Body of pancreas (tissue), 4 donors: Measurements from ENCODE around the gene PAX2.

Experiments
- POLR2A ChIP-seq, 3 donors: fragments of 450-650 bp; IDR thresholded peaks; one replicate each; pipeline ENCODE4 v1.6.1; 2016; ENCODE audit warnings: antibody characterized with exemption in 3 of 3, mild to moderate bottlenecking in 2 of 3
- TF ChIP-seq, protein P1 (sequence below), 7 experiments: fragments of 450-650 bp in 4 of 7; fragments of 200-600 bp in 3 of 7; sonication (generic) in 3 of 7; IDR thresholded peaks; one replicate each; pipeline ENCODE4 v1.5.1; 2016 to 2019; ENCODE audit warnings: antibody characterized with exemption in 7 of 7

DNA sequence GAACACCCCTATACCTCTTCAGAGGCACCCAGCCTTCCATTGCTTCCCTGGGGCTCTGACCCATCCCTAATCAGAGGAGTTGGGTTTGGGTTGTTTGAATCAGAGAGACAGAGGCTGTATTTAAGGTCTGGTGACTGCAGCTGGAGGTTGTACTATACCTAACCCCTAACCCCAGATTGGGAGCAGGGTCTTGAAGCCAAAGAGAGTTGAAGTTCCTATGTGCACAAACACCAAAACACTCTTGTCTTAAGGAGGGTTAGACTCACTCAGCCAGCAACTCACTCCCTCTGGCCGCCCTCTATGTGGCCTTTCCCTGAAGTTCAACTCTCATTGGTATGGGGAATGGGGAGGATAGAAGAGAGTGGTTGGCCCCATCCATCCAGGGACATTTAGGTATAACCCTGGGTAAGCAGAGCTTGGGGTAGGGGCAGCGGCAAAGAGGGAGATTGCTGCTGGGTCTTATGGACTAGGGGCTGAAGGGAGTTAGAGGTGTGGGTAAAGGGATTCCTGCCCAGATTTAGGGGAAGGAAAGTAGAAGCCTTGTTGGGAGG lies 80.0 kb downstream of the PAX2 start:
- TF ChIP-seq, protein P1, sequence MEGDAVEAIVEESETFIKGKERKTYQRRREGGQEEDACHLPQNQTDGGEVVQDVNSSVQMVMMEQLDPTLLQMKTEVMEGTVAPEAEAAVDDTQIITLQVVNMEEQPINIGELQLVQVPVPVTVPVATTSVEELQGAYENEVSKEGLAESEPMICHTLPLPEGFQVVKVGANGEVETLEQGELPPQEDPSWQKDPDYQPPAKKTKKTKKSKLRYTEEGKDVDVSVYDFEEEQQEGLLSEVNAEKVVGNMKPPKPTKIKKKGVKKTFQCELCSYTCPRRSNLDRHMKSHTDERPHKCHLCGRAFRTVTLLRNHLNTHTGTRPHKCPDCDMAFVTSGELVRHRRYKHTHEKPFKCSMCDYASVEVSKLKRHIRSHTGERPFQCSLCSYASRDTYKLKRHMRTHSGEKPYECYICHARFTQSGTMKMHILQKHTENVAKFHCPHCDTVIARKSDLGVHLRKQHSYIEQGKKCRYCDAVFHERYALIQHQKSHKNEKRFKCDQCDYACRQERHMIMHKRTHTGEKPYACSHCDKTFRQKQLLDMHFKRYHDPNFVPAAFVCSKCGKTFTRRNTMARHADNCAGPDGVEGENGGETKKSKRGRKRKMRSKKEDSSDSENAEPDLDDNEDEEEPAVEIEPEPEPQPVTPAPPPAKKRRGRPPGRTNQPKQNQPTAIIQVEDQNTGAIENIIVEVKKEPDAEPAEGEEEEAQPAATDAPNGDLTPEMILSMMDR (IDR thresholded peaks at IDR 0.05), result no peak
- TF ChIP-seq POLR2A (IDR thresholded peaks at IDR 0.05), result no peak
